Prostate gland (tissue), 2 donors: Measurements from ENCODE around the gene VPS13C. TPM values are rescaled to one million over a fixed set of nuclear protein-coding genes. Genes with fewer than 3 reads are reported as not detected.

Experiments
- DNase-seq: peaks from one replicate; pipeline ENCODE4 v3.0.0-alpha.2; 2019; ENCODE audit warnings: low spot score
- H3K27ac ChIP-seq, 2 donors: fragments of 200-600 bp; sonication (generic); 2 replicates each; pipeline ENCODE4 v1.5.1; 2017 to 2019
- H3K27me3 ChIP-seq: fragments of 200-600 bp; sonication (generic); replicated peaks from 2 replicates; pipeline ENCODE4 v1.5.1; 2019; ENCODE audit not compliant: insufficient read depth
- H3K36me3 ChIP-seq, 2 donors: fragments of 200-600 bp; sonication (generic); 1 replicate in 1 of 2; 2 replicates in 1 of 2; pipeline versions ENCODE4 v1.5.1 to v1.8.1; 2017 to 2019
- H3K4me1 ChIP-seq: fragments of 200-600 bp; sonication (generic); replicated peaks from 2 replicates; pipeline ENCODE4 v1.5.1; 2019
- H3K4me3 ChIP-seq, 2 donors: fragments of 200-600 bp; sonication (generic); 2 replicates each; pipeline ENCODE4 v1.5.1; 2017 to 2019
- H3K9me3 ChIP-seq: fragments of 200-600 bp; sonication (generic); 2 replicates; pipeline ENCODE4 v1.5.1; 2017
- POLR2A ChIP-seq: fragments of 450-650 bp; IDR thresholded peaks from one replicate; pipeline ENCODE4 v1.6.1; 2016; ENCODE audit warnings: antibody characterized with exemption, mild to moderate bottlenecking
- POLR2AphosphoS5 ChIP-seq: sonication (generic); formaldehyde crosslinking; IDR thresholded peaks from one replicate; pipeline ENCODE4 v1.6.1; 2017; ENCODE audit warnings: antibody characterized with exemption
- WGBS: methylation state at CpG from one replicate; pipeline ENCODE4 v1.1.5; 2018; 5-methylcytosine and 5-hydroxymethylcytosine counted together
- intact Hi-C: fragments of 100-400 bp; cut with DNase I; formaldehyde crosslinking; loops from one replicate; pipeline ENCODE4 v1.14.2; 2022
- total RNA-seq, 2 donors: library from RNA; depleted of rRNA; stranded (reverse); fragments of >200 nt; gene quantifications; one replicate each; pipeline ENCODE4 v1.1.0, GENCODE V29; 2016
- TF ChIP-seq, protein P1 (sequence below), 4 experiments: fragments of 200-600 bp in 2 of 4; fragments of 450-650 bp in 2 of 4; sonication (generic) in 2 of 4; IDR thresholded peaks; 1 replicate in 3 of 4; 2 replicates in 1 of 4; pipeline ENCODE4 v1.5.1; 2016 to 2019; ENCODE audit warnings: antibody characterized with exemption in 4 of 4, mild to moderate bottlenecking in 2 of 4, moderate library complexity in 2 of 4

Gene VPS13C
- total RNA-seq, 2 donors from 2014 or later, result 53.5 to 60.2 TPM

- Histone ChIP-seq H3K27me3 (no peaks in the 10 kb centered on the region), H3K4me1 (no peaks in the 10 kb centered on the region), H3K36me3 (no peaks in the 10 kb centered on the region), H3K27ac (no peak overlapping the region), H3K9me3 (no peaks in the 10 kb centered on the region), H3K4me3 (no peak overlapping the region)
- no peak for DNase-seq
- intact Hi-C loops, result no loop called here
- 32% methylated on average over 1 of the region's 1 CpG for WGBS
- TF ChIP-seq POLR2AphosphoS5 (no peak), POLR2A (no peak)
- TF ChIP-seq, protein P1, sequence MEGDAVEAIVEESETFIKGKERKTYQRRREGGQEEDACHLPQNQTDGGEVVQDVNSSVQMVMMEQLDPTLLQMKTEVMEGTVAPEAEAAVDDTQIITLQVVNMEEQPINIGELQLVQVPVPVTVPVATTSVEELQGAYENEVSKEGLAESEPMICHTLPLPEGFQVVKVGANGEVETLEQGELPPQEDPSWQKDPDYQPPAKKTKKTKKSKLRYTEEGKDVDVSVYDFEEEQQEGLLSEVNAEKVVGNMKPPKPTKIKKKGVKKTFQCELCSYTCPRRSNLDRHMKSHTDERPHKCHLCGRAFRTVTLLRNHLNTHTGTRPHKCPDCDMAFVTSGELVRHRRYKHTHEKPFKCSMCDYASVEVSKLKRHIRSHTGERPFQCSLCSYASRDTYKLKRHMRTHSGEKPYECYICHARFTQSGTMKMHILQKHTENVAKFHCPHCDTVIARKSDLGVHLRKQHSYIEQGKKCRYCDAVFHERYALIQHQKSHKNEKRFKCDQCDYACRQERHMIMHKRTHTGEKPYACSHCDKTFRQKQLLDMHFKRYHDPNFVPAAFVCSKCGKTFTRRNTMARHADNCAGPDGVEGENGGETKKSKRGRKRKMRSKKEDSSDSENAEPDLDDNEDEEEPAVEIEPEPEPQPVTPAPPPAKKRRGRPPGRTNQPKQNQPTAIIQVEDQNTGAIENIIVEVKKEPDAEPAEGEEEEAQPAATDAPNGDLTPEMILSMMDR (IDR thresholded peaks at IDR 0.05), result no peak
These were observed 85.5 kb downstream of the VPS13C start for GRCh38 chr15:61974759-61975158.

DNA sequence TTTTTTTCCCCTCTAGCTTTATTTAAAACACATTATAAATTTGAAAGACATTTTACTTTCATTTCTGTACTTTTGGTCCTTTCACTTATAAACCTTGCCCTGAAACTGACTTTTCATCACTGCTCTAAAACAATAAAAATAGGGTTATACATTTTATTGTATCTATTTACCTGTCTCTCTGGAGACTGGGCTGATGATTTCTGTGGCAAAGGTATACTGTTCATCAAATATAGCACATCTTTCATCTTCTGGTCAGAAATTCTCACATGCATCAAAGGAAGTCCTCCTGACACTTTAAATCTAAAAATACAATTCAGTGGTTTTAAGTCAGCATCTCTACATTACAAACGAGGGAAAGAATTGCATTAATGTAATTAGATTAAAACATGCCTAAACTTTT is 86.1 kb downstream of the VPS13C start:
- WGBS, result 80% methylated on average over 1 of the region's 1 CpG
- Histone ChIP-seq H3K27ac (no peak overlapping the region), H3K4me1 (no peaks in the 10 kb centered on the region), H3K4me3 (no peak overlapping the region), H3K27me3 (no peaks in the 10 kb centered on the region), H3K36me3 (no peaks in the 10 kb centered on the region), H3K9me3 (no peaks in the 10 kb centered on the region)
- DNase-seq, result no peak
- TF ChIP-seq POLR2AphosphoS5 (no peak), POLR2A (no peak)
- TF ChIP-seq, protein P1 (IDR thresholded peaks at IDR 0.05), result no peak
- intact Hi-C loops, result no loop called here

DNA sequence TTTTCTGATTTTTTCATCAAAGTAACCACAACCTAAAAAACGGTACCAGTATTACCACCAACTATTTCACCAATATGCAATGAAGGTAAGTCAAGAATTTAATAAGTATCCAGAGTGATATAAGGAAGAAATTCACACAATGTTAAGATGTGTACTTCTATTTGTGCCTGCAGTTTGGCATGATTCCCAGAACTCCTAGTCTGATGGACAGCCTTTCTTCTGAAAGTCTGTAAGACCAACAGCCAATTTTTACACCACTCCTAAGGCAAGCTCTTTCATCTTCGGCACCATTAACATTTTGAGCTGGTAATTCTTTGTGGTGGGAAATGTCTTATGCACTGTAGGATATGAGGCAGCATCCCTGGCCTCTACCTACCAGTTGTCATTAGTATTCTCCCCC is 108.3 kb downstream of the VPS13C start:
- Histone ChIP-seq H3K36me3 (no peaks in the 10 kb centered on the region), H3K4me1 (no peaks in the 10 kb centered on the region), H3K9me3 (no peaks in the 10 kb centered on the region), H3K27ac (no peak overlapping the region), H3K4me3 (no peak overlapping the region), H3K27me3 (no peaks in the 10 kb centered on the region)
- DNase-seq, result no peak
- intact Hi-C loops, result no loop called here
- WGBS, result 81% methylated on average over 2 of the region's 2 CpGs
- TF ChIP-seq POLR2AphosphoS5, result no peak
- TF ChIP-seq POLR2A, result no peak
- TF ChIP-seq, protein P1 (IDR thresholded peaks at IDR 0.05), result no peak

GRCh38 chr15:61946778-61947177 is 113.5 kb downstream of the VPS13C start:
- H3K36me3 ChIP-seq, result no peaks in the 10 kb centered on the region
- H3K4me3 ChIP-seq, result no peak overlapping the region
- DNase-seq, result no peak
- no peak for TF ChIP-seq POLR2AphosphoS5
- no peak for TF ChIP-seq POLR2A
- TF ChIP-seq, protein P1 (IDR thresholded peaks at IDR 0.05), result no peak
- H3K9me3 ChIP-seq, result no peaks in the 10 kb centered on the region
- no peaks in the 10 kb centered on the region for H3K4me1 ChIP-seq
- no peak overlapping the region for H3K27ac ChIP-seq
- no peaks in the 10 kb centered on the region for H3K27me3 ChIP-seq
- intact Hi-C loops, result no loop called here

GRCh38 chr15:61943992-61944391 is 116.3 kb downstream of the VPS13C start:
- Histone ChIP-seq H3K27ac (no peak overlapping the region), H3K4me3 (no peak overlapping the region), H3K9me3 (no peaks in the 10 kb centered on the region), H3K4me1 (no peaks in the 10 kb centered on the region), H3K36me3 (no peaks in the 10 kb centered on the region), H3K27me3 (no peaks in the 10 kb centered on the region)
- DNase-seq, result no peak
- TF ChIP-seq, protein P1 (IDR thresholded peaks at IDR 0.05), result no peak
- TF ChIP-seq POLR2A, result no peak
- no peak for TF ChIP-seq POLR2AphosphoS5
- 98% methylated on average over 2 of the region's 2 CpGs for WGBS
- intact Hi-C loops, result no loop called here
